GM19455 (cell line): ENCODE measurements around the gene CBX7.

Experiments used
- ATAC-seq: cut with Tn5 transposase; IDR thresholded peaks from one replicate; pipeline ENCODE4 v1.9.1; 2021; ENCODE audit not compliant: unreplicated experiment

The CBX7 gene

DNA sequence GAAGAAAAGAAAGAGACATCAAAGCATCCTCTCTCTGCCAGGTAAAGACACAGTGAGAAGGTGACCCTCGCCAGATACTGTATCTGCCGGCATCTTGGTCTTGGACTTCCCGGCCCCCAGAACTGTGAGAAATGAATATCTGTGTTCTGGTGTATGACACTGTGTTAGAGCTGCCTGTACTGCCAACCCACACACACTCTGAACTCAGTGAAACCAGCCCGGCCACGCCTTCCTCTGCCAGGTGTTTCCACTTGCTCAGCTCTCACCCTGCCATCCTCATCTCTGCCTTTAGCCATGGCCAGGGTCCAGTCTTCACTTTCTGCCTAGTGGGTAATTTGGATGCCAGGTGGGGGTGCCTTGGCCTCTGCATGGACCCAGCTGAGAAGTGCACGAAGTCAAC is 24.0 kb downstream of the CBX7 start:
- ATAC-seq = no peak

DNA sequence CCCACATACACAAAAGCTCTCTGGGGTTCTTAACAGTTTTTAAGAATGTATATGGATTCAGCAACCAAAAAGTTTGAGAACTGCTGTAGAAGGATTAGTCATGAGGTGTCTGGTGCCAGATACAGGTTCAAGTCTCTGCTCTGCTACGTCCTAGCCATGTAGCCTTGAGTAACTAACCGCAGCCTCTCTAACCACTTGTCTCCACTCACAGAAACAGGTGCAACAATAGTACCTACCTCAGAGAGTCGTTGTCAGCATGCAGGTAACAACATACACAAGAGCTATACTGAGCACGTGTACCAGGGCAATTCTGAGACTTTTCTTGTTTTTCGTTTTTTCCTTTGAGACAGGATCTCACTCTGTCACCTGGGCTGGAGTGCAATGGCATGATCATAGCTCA is 26.9 kb downstream of the CBX7 start:
- no peak for ATAC-seq

DNA sequence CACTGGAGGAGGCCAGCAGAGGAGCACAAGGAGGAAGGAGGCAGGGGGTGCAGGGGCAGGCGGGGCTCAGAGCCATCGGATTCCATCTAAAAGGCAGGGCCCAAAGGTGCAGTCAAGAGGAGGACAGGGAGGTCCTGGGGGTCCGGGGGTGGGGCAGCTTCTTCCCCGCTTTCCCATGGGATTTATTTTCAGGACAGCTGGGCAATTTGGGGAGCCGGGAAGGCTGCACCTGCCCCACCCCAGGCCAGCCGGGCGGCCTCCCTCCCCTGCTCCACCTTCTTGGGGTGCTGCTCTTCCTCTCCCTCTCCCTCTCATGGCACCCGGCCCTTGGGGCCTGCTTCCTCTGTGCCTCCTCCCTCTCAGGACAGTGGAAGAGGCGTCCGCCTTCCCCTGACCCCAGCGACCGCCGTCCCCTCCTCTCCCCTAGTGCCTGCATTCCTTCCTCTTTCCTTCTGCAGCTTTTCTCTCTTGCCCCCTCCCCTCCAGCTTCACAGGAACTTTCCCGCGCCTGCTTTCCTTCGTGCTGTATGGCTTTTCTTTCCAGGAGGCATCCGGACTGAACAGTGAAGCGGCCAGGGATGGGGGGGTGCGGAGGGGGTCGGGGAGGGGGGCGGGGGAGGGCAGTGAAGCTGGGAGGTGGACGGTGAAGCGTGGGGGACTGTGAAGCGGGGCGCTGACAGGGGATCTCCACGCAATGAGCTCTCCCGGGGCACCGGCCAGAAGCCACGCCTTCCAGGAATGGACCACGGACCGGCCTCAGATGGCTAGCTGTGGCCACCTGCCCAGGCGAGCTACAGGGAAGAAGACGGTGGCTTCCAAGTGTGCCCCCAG is 28.5 kb downstream of the CBX7 start:
- no peak for ATAC-seq

DNA sequence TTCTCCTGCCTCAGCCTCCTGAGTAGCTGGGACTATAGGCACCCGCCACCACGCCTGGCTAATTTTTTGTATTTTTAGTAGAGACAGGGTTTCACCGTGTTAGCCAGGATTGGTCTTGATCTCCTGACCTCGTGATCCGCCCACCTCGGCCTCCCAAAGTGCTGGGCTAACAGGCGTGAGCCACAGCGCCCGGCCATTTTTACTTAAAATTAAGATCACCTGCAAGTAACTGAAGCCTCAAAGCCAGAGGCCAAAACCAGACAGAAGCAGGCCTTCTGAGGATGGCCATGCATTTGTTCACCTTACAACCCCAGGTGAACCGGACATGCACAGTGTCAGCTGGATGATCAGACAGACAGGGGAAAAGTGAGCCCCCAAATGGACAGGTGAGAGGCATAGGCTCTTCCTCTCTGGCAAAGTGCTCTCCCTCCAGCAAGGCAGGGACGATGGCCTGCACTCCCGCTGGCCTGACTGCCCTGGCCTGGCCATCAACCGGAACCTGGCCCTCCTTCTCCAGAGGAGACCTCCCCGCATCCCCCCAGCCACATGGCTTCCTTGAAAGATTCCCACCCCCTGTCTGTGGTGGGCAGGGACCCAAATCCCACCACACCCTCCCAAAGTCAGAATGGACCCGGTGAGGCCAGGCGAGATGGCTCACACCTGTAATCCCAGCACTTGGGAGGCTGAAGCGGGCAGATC is 29.6 kb downstream of the CBX7 start:
- no peak for ATAC-seq

DNA sequence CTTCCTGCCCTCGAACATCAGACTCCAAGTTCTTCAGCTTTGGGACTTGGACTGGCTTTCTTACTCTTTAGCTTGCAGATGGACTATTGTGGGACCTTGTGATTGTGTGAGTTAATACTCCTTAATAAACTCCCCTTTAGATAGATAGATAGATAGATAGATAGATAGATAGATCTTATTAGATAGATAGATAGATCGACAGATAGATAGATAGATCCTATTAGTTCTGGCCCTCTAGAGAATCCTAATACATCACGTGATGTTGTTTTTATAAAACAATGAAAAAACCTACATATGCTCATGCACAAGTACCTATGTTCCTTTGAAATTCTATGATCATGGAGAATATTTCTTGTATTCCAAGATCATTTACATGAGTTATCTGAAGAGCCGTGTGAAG is 31.5 kb downstream of the CBX7 start:
- ATAC-seq = no peak

DNA sequence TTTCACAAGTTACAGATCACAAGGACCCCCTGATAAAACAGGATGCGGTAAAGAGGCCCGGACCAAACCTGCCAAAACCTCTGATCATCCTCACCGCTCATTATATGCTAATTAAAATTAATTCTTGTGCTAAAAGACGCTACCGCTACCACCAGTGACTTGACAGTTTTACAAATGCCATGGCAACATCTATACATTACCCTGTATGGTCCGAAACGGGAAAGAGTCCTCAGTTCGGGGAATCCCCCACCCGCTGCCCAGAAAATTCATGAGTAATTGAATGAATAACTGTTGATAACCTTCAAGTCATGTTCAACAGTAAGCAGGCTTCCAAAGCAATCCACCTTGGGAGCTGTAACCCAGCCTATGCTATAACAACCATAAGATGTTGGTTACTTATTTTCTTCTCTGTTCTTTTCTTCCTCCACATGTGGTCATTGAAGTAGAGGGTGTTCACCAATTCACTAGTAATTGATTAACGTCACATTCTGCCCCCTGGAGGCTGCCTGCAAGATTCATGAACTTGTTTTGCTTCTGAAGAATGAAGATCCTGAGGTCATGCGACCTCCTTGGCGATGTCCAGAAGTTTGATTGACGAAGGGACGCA is 34.8 kb downstream of the CBX7 start:
- no peak for ATAC-seq

DNA sequence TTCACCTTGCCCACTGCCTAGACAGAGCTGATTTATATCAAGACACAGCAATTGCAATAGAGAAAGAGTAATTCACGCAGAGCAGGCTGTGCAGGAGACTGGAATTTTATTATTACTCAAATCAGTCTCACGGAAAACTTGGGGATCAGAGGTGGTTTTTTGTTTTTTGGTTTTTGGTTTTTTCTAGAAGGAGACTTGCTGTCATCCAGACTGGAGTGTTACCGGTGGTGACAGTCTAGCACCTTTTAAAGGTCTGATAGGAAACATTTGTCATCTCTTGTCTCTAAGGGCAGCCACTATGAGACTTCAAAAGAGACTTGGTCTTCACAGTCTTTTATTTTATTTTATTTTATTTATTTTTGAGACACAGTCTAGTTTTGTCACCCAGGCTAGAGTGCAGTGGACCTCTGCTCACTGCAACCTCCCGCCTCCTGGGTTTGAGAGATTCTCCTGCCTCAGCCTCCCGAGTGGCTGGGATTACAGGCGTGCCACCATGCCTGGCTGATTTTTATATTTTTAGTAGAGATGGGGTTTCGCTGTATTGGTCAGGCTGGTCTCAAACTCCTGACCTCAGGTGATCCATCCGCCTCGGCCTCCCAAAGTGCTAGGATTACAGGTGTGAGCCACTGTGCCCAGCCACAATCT is 36.4 kb downstream of the CBX7 start:
- no peak for ATAC-seq

DNA sequence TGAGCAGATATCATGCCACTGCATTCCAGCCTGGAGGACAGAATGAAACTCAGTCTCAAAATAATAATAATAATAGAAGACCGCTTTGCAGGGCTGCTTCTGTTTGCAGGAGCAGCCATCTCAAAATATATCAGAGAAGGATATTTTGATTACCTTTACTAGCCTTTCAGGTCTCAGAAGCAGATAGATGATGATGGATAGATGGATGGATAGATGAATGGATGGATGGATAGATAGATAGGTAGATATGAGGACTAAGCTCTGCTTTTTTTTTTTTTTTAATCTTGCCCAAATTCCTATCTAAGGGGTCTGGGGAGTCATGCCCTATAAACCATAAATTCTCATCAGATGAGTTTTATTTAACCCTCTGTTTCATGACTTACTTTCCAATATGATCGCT is 36.9 kb downstream of the CBX7 start:
- no peak for ATAC-seq

DNA sequence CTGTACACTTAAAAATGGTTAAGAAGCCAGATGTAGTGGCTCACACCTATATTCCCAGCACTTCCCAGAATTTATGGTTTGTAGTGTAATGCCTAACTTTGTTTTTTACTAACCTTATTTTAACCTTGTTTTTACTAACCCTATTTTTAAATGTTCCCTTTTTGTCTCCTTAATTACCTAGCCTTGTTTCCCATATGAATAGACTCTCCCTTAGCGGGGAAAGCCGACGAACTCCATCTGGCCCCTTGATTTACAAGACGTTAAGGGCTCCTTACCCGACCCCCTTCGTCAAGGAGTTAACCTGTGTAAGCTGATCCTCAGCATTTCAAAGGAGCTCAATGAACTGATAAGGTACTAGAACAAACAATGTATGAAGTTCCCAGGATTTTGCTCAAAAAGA is 38.4 kb downstream of the CBX7 start:
- ATAC-seq = no peak

DNA sequence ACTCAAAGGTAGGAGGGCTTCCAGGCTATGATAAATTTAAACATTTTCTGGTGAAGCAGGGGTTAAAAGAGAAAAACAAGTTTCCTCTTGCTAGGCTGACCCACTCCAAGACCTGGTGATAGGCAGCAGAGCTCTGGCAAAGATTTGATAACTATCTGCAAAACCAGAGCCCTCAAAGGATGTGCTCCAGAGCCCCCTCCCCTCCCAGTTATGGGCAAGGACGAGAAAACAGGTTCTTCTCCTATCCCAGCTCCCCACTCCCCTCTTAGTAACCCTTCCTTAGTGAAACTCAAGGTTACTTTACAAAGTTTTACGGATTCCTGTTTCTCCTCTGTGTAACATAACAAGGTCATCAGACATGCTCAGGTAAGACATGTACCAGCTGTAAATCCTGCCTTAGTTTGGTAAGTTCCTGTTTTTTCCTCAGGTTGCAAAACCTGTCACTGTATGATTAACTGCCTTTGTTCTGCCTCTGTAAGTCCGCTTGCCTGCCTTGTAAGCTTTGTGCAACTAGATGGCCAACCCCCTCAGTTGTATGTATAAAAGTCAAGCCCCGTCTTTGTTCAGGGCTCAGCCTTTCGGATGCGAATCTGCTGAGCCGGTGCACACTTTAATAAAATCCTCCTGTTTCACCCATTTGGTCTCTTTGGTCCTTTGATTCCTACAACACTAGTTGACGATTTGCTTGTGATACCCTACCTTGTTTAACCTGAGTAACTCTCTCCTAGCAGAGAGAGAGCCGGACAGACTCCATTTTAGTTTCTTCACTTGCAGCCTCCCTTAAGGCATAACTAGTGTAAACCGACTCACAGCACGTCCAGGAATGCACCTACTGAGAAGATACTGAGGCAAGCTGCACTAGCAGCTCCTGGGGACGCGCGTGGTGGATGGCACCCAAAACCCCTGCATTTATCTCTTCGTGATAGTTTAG is 41.6 kb downstream of the CBX7 start:
- no peak for ATAC-seq

DNA sequence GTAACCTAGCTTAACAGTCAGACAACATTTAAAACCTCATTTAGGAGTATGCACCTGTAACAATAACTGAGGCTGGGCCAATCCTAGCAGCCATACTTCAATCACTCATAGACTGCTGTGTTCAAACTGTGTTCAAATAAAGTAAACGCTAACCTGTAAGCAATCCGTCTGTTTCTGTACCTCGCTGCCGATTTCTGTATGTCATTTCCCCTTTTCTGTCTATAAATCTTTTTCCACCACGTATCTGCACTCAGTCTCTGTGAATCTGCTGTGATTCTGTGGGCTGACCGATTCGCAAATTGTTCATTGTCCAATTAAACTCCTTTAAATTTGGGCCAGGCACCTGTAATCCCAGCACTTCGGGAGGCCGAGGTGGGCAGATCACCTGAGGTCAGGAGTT is 43.1 kb downstream of the CBX7 start:
- no peak for ATAC-seq

DNA sequence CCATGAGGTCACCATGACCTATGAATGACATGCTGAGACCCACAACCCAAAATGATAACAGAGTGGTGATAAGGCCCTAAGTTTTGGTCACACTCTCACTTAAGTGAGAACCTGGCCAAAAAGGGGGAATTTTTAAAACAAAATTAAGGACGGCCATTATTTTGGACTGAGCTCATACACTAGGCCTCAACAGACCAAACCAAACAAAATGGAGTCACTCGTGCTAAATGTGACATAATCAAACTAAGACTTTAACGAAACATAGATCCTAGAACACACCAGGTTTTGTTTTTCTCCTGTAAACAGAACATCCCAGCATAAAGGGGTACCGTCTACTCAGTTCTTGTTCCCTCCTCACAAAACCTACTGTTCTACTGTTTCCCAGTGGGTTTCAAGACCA is 44.0 kb downstream of the CBX7 start:
- ATAC-seq = no peak

DNA sequence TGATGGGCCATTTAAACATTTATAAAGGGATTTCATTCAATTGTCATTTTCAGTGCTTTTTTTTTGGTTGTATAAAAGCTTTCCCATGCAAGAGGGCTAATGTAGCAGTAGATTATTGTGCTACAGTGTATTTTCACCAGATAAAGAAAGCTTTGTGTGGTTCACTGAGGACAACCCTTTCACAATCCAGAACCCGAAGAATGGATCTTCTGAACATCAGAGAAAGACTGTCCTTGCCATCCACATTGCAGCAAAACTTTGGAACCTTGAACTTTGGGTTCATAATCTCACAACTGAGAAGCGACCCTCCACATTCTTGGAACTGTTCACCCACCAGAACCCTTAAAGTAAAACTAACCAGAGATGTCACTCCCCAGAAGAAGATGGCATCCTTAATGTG is 46.2 kb downstream of the CBX7 start:
- no peak for ATAC-seq

DNA sequence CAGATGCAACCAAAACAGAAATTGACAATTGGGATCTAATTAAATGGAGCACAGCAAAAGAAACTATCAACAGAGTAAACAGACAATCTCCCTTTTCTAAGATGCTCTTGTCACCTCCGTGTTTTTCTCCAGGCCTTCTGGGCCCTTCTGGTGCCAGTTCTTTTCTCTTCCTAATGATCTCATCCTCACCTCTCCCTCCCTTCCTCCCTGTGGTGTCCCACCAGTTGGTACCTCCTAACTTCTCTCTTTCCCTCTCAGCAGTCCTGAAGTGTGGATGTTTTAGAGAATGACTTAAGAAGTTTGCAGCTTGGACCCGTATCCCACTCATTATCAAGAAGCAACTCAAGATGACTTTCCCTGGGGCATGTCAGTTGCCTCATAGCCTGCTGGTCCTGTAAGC is 49.0 kb downstream of the CBX7 start:
- no peak for ATAC-seq

DNA sequence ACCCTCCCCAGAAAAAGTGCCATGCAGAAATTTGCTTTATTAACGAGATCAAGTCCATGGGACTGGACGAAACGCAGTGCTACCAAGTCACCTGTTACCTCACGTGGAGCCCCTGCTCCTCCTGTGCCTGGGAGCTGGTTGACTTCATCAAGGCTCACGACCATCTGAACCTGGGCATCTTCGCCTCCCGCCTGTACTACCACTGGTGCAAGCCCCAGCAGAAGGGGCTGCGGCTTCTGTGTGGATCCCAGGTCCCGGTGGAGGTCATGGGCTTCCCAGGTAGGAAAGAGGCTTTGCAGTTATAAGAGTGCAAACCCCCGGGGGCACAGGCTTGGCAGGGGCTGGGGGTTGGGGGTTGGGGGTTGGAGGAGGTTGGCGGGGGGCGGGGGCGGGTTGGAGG is 51.3 kb downstream of the CBX7 start:
- no peak for ATAC-seq

DNA sequence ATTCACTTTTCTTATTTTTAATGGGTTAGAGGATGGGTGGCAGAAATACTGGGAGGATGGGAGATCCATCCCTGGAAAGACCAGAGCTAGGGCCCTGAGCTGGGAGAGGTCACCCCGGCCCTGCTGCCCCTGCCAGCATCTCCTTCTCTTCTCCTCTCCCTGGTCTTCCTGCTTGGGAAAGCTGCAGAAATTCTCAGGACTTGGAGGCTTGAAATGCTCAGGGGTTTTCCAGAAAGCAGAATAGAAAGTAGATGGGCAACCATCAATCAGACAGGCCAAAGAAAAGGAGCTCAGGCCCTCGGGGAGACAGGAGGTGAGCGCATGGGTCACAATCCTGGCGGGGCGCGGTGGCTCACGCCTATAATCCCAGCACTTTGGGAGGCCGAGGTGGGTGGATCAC is 53.9 kb downstream of the CBX7 start:
- no peak for ATAC-seq

DNA sequence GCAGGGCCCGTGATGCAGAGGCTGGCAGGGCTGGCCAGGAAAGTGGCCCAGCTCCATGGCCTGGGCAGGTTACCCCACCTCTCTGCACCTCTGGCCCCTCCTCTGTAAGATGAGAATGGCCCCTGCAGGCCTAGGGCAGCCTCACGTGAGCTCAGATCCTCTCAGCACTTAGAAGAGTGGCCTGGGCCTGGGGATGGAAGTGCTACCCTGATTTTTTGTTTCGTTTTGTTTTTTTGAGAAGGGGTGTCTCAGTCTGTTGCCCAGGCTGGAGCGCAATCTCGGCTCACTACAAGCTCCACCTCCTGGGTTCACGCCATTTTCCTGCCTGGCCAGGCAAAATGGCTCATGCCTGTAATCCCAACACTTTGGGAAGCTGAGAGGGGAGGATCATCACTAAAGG is 54.5 kb downstream of the CBX7 start:
- ATAC-seq = no peak

DNA sequence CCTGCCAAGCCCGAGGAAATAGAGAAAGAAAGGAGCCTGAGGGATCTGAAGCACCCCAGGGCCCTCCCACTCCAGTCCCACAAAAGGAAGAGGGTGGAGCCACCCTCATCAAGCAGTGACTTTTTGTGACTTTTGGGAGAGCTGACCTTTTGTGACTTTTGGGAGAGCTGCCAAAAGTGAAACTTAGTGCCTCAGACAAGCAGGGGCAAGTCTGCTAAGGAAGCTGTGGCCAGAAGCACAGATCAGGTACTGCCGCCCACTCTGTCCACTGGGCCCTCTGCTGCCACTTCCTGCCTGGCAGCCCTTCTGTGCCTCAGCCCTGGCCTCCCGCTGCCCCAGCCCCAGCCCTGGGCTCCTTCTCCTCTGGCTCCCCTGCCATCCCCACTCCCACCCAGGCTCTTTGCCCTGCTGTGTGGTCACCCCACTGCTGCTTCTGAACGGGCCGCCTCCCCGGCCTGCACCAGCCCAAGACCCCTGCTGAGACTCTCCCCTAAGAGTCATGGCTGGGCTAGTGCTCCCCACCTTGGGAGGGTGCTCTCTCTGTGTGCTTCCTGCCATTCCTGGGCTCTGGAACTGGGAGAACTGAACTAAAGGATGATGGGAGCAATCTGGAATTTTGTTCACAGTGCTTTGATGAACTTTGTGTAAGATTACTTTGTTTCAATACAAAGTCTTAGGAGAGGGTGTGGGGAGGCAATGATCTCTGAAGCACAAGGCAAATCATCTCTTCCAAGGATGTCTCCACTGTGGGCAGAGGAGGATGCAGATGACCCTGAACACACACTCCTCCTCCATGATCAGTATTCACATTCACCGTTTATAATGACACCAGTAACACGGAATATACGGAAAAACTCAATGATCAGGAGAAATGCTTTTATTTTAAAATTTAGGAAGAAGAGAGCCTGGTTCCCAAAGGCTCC is 55.1 kb downstream of the CBX7 start, which contains the start of gene APOBEC3H:
TSS of gene APOBEC3H (plus strand) at position 147 of the 923 bp plus-strand sequence. CDS start 3,035 bp downstream, outside the sequence.
- ATAC-seq = no peak

DNA sequence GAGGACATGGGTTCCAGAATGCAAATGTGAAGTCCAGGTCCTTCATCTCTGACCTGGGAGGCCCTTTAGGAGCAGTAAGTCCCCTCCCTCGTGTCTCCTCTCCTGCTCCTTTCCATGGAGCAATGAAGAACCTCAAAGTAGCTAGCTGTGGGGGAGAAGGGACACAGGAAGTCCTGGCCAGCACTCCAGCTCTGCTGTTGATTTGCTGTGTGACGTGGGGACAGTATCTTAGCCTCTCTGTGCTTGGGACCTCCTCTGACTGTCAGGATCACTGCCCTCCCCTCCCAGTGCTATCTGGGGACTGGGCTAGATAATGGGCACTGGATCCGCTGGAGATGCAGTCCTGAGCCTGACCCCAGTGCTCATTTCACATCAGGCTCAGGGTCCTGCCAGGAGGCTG is 56.5 kb downstream of the CBX7 start:
- ATAC-seq = no peak
